ENCODE data around the gene MB. TPM values are rescaled to one million over a fixed set of nuclear protein-coding genes. Genes with fewer than 3 reads are reported as not detected.

Gene MB
- total RNA-seq, 1 donor from 2014 or later, result not detected

DNA sequence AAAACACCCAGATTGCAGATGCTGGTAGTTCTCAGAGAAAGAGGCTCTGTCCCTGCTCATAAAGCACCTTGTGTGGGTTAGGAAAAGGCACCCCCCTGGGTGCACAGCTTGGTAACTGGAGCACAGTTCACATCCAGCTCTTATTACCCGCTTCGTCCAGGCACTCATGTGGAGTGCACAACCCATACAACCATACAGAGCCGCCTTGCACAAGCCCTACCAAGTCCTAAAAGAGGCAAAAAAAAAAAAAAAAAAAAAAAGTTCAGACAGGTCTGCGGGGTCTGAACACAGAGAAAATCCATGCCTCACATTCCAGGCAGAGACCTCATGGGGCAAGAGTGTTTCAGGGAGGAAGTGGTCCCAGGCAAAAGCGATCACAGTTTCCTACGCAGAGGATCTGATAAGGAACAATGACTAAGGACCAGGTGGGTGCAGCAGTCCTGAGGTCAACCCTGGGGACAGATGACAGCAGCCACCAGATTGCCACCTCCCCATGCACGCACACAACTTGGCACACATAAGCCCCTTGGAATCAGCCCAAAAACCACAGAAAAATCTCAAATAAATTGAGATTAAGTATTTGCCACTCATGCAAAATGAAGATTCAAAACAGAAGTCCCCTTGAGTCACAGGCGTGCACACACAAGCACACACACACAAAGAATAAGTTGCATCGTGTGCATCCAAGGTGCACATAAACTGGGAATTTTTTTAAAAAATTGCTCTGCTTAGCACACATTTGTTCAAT is 12.3 kb downstream of the MB start:
- H3K4me3 Mint-ChIP-seq, result no peak overlapping the region
- H3K27me3 Mint-ChIP-seq (ENCODE audit: insufficient read depth, low read depth), result peaks cover 7% of the 10 kb centered on the region
- H3K4me3 ChIP-seq, result no peak overlapping the region
- TF ChIP-seq EZH2phosphoT487 (IDR thresholded peaks at IDR 0.05) (no peak), EZH2 (IDR thresholded peaks at IDR 0.05) (no peak)
- TF ChIP-seq, protein P1, sequence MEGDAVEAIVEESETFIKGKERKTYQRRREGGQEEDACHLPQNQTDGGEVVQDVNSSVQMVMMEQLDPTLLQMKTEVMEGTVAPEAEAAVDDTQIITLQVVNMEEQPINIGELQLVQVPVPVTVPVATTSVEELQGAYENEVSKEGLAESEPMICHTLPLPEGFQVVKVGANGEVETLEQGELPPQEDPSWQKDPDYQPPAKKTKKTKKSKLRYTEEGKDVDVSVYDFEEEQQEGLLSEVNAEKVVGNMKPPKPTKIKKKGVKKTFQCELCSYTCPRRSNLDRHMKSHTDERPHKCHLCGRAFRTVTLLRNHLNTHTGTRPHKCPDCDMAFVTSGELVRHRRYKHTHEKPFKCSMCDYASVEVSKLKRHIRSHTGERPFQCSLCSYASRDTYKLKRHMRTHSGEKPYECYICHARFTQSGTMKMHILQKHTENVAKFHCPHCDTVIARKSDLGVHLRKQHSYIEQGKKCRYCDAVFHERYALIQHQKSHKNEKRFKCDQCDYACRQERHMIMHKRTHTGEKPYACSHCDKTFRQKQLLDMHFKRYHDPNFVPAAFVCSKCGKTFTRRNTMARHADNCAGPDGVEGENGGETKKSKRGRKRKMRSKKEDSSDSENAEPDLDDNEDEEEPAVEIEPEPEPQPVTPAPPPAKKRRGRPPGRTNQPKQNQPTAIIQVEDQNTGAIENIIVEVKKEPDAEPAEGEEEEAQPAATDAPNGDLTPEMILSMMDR (IDR thresholded peaks at IDR 0.05), result no peak
- no peak overlapping the region for H3K9ac ChIP-seq
- H3K4me1 ChIP-seq, result peaks cover 5% of the 10 kb centered on the region
- H3K9me3 Mint-ChIP-seq, result no peaks in the 10 kb centered on the region
- H3K9me3 ChIP-seq (ENCODE audit: low read depth), result no peaks in the 10 kb centered on the region
- H4K20me1 ChIP-seq (ENCODE audit: low read depth), result no peaks in the 10 kb centered on the region
- H3F3A ChIP-seq (ENCODE audit: low read depth), result peaks cover 11% of the 10 kb centered on the region
- peaks cover 21% of the 10 kb centered on the region for H3K4me1 Mint-ChIP-seq
- H3K79me2 ChIP-seq (ENCODE audit: low read depth), result no peaks in the 10 kb centered on the region
- no peak overlapping the region for H3K4me2 ChIP-seq
- H3K27me3 ChIP-seq, result no peaks in the 10 kb centered on the region
- no peak overlapping the region for H2AFZ ChIP-seq (replicated peaks)
- no peaks in the 10 kb centered on the region for H3K36me3 Mint-ChIP-seq
- no peak overlapping the region for H3K27ac ChIP-seq
- DNase-seq (ENCODE audit: low spot score), result no peak
- H3K36me3 ChIP-seq, result no peaks in the 10 kb centered on the region
- no peak overlapping the region for H3K27ac Mint-ChIP-seq

DNA sequence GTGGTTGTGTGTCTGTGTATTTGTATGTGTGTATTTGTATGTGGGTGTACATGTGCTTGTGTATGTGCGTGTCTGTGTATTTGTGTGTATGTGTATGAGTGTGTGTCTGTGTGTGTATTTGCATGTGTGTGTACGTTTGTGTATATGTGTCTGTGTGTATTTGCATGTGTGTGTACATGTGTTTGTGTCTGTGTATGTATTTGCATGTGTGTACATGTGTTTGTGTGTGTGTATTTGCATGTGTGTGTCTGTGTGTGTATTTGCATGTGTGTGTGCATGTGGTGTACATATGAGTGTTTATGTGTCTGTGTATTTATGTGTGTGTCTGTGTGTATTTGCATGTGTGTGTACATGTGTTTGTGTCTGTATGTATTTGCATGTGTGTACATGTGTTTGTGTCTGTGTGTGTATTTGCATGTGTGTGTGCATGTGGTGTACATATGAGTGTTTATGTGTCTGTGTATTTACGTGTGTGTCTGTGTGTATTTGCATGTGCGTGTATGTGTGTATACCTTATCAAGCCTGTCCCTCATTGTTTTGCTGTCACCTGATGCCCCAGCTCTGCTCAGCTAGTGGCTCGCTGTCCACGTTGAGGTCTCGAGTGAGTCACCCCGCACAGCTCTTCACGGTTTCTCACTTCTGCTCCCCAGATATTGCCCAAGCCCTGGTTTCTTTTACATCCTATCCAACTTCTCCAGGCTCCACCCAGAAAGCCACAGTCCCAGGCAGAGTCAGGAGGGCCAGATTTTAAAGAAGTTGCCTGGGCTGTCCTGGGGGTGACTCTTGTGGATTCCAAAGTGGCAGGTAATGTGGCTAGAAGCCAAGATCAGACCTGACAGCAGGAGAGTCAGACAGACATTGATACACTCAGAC is 15.2 kb downstream of the MB start:
- Histone ChIP-seq H3K27ac (no peak overlapping the region), H3K27me3 (no peaks in the 10 kb centered on the region), H3F3A (ENCODE audit: low read depth) (peaks cover 11% of the 10 kb centered on the region), H3K36me3 (no peaks in the 10 kb centered on the region), H3K79me2 (ENCODE audit: low read depth) (no peaks in the 10 kb centered on the region), H3K9ac (no peak overlapping the region), H3K4me3 (no peak overlapping the region), H4K20me1 (ENCODE audit: low read depth) (no peaks in the 10 kb centered on the region), H3K9me3 (ENCODE audit: low read depth) (no peaks in the 10 kb centered on the region), H3K4me1 (peaks cover 5% of the 10 kb centered on the region), H3K4me2 (no peak overlapping the region), H2AFZ (replicated peaks) (no peak overlapping the region)
- Mint-ChIP-seq H3K27me3 (ENCODE audit: insufficient read depth, low read depth) (peaks cover 5% of the 10 kb centered on the region), H3K4me3 (no peak overlapping the region), H3K36me3 (no peaks in the 10 kb centered on the region), H3K27ac (no peak overlapping the region), H3K4me1 (peaks cover 21% of the 10 kb centered on the region), H3K9me3 (no peaks in the 10 kb centered on the region)
- no peak for TF ChIP-seq EZH2 (IDR thresholded peaks at IDR 0.05)
- TF ChIP-seq EZH2phosphoT487 (IDR thresholded peaks at IDR 0.05), result no peak
- TF ChIP-seq, protein P1 (IDR thresholded peaks at IDR 0.05), result no peak
- DNase-seq (ENCODE audit: low spot score), result no peak

DNA sequence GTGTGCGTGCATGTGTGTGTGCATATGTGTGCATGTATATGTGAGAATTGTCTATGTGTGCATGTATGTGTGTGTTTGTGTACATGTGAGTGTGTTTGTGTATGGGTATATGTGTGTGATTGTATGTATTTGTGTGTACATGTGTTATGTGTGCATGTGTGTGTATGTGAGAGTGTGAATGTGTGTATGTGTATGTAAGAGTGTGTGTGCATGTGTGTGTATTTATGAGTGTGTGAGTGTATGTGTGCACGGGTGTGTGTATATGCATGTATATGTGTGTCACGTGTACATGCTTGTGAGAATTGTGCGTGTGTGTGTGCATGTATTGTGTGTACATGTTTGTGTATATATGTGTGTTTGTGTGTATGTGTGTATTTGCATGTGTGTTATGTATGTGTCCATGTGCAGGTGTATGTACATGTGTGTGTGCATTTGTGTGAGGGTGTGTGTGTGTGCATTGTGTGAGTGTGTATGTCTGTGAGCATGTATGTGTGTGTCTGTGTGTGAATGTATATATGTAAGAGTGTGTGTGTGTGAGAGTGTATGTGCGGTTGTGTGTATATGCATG is 16.0 kb downstream of the MB start:
- Histone ChIP-seq H3K4me1 (peaks cover 5% of the 10 kb centered on the region), H3K4me2 (no peak overlapping the region), H4K20me1 (ENCODE audit: low read depth) (no peaks in the 10 kb centered on the region), H3K9me3 (ENCODE audit: low read depth) (no peaks in the 10 kb centered on the region), H3K79me2 (ENCODE audit: low read depth) (no peaks in the 10 kb centered on the region), H3F3A (ENCODE audit: low read depth) (peaks cover 11% of the 10 kb centered on the region), H3K36me3 (no peaks in the 10 kb centered on the region), H2AFZ (replicated peaks) (no peak overlapping the region), H3K27me3 (no peaks in the 10 kb centered on the region), H3K9ac (no peak overlapping the region), H3K27ac (no peak overlapping the region), H3K4me3 (no peak overlapping the region)
- TF ChIP-seq EZH2phosphoT487 (IDR thresholded peaks at IDR 0.05) (no peak), EZH2 (IDR thresholded peaks at IDR 0.05) (no peak)
- TF ChIP-seq, protein P1 (IDR thresholded peaks at IDR 0.05), result no peak
- Mint-ChIP-seq H3K27ac (no peak overlapping the region), H3K27me3 (ENCODE audit: insufficient read depth, low read depth) (peaks cover 7% of the 10 kb centered on the region), H3K9me3 (no peaks in the 10 kb centered on the region), H3K4me1 (peaks cover 15% of the 10 kb centered on the region), H3K4me3 (no peak overlapping the region), H3K36me3 (no peaks in the 10 kb centered on the region)
- no peak for DNase-seq (ENCODE audit: low spot score)
